ENCODE results near the gene FPGS. TPM values are rescaled to one million over a fixed set of nuclear protein-coding genes. Genes with fewer than 3 reads are reported as not detected.

Gene FPGS
- total and polyA plus RNA-seq, 2 of the 4 experiments (the other 2 are of a cell fraction) = 43.9 to 75.7 TPM

DNA sequence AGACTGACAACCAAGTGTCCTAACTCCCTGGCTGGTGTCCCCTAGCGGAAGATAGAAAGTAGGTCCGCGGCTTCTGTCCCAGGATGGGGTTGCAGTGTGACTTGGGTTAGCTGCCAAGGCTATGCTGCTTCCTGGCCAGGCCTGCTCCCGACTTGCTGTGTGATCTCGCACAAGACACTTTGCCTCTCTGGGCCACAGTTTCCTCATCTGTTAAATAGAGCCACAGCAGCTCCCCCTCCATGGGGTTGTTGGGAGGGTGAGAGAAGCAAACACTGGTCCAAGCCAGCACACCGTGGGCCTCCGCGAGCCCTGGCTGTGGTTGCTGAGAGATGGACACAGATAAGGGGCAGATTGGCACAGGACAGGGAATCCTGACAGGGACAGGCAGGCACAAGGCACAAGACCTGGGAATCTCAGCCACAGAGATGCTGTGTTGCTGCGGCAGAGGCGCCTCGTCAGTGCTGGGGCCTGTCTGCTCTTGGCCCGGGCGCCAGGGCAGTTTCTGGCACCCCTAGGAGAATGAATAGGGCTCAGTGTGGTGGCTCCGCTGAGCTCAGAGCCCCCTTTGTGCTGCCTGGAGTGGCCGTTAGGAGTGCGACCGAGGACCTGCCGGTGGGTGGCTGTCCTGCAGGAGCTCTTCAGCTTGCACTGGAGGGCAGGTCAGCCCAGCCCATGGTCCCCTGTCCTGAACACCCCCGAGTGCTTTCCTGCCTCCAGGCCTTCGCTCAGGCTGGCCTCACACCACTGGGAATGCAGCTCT lies 22.4 kb upstream of the FPGS start:
- no TSS peak for BruUV-seq (replicated peaks)
- no peak overlapping the region for H4K5ac ChIP-seq (ENCODE audit: low read depth, low read length)
- H4K91ac ChIP-seq (ENCODE audit: insufficient read depth, low read depth, low read length) = no peak overlapping the region
- H3K9me1 ChIP-seq (ENCODE audit: insufficient read depth, low read length) = no peaks in the 10 kb centered on the region
- ATAC-seq (ENCODE audit: low read depth) = no peak
- H3K9ac ChIP-seq (ENCODE audit: low read depth, low read length) = no peak overlapping the region
- no peak overlapping the region for H3K23ac ChIP-seq (ENCODE audit: low read depth, low read length)
- no peak overlapping the region for H3K4me2 ChIP-seq (ENCODE audit: low read depth, low read length)
- no peak overlapping the region for H2BK5ac ChIP-seq (ENCODE audit: low read depth, low read length, poor library complexity, severe bottlenecking)
- H3K36me3 ChIP-seq (ENCODE audit: control insufficient read depth, insufficient read depth, low read length) = no peaks in the 10 kb centered on the region
- H2BK120ac ChIP-seq (ENCODE audit: low read depth, low read length) = no peak overlapping the region
- ChIA-PET CTCF (no interaction called here), POLR2A (ENCODE audit: unreplicated experiment) (no interaction called here)
- no peak overlapping the region for H3K4me3 ChIP-seq (ENCODE audit: insufficient read depth, low read depth, low read length)
- H2BK15ac ChIP-seq (ENCODE audit: low read depth, low read length) = no peak overlapping the region
- no peaks in the 10 kb centered on the region for H4K20me1 ChIP-seq (ENCODE audit: insufficient read depth, low read length)
- no peak overlapping the region for H2AK5ac ChIP-seq (ENCODE audit: low read depth, low read length)
- TF ChIP-seq RCOR1 (IDR thresholded peaks at IDR 0.05; ENCODE audit: insufficient replicate concordance, low read length) = no peak
- TF ChIP-seq USF2 (IDR thresholded peaks at IDR 0.05; ENCODE audit: low read depth, low read length) = no peak
- TF ChIP-seq RAD21 (IDR thresholded peaks at IDR 0.05; ENCODE audit: low read length) = no peak
- TF ChIP-seq SMC3 (IDR thresholded peaks at IDR 0.05; ENCODE audit: low read depth, low read length) = no peak
- no peak for TF ChIP-seq BHLHE40 (IDR thresholded peaks at IDR 0.05; ENCODE audit: low read depth, low read length)
- TF ChIP-seq MXI1 (IDR thresholded peaks at IDR 0.05; ENCODE audit: borderline replicate concordance, low read depth, low read length) = no peak
- TF ChIP-seq MAFK (IDR thresholded peaks at IDR 0.05; ENCODE audit: low read depth, low read length) = no peak
- no peak for TF ChIP-seq MAZ (IDR thresholded peaks at IDR 0.05; ENCODE audit: borderline replicate concordance, low read depth, low read length)
- H3K4me1 ChIP-seq (ENCODE audit: control insufficient read depth, insufficient read depth, low read length) = no peaks in the 10 kb centered on the region
- dilution Hi-C loops (cut with HindIII; ENCODE audit: low sequenced_read_pairs, unreplicated experiment) = no loop called here
- H3K14ac ChIP-seq (replicated peaks; ENCODE audit: low read depth, low read length) = no peak overlapping the region
- H3K79me1 ChIP-seq (ENCODE audit: low read depth in 1 of 2, low read length in 2 of 2) = no peaks in the 10 kb centered on the region
- no peak overlapping the region for H2BK20ac ChIP-seq (ENCODE audit: low read depth, low read length)
- no peak overlapping the region for H3K4ac ChIP-seq (ENCODE audit: low read depth, low read length)
- 51% methylated on average over 7 of the region's 20 CpGs; no CpG with 5 or more reads in 1 of the 2 experiments for WGBS, 2 experiments (ENCODE audit: extremely low coverage in 2 of 2, insufficient read length in 1 of 2)
- H3K56ac ChIP-seq (ENCODE audit: extremely low read depth, insufficient read depth, low read length) = no peak overlapping the region
- in situ Hi-C loops (cut with MboI; ENCODE audit: low sequenced_read_pairs) = loop anchor here (5.0 kb wide), 1 partner anchor 43 kb away; the partner anchor contains the start of gene TOR2A
- no peaks in the 10 kb centered on the region for H3K9me3 ChIP-seq (ENCODE audit: control insufficient read depth, insufficient read depth, low read length)
- intact Hi-C loops (cut with micrococcal nuclease) = no loop called here
- H3K27ac ChIP-seq (ENCODE audit: insufficient read depth, low read length) = no peak overlapping the region
- no peak overlapping the region for H2AK9ac ChIP-seq (replicated peaks; ENCODE audit: low read depth, low read length, poor library complexity)
- no peak overlapping the region for H3K18ac ChIP-seq (ENCODE audit: low read depth, low read length)
- peaks cover 8% of the 10 kb centered on the region; the same call in 1 of the 2 replicates for H3K27me3 ChIP-seq (ENCODE audit: control insufficient read depth, insufficient read depth, low read length)
- no peak overlapping the region for H4K8ac ChIP-seq (ENCODE audit: low read depth in 2 of 2, low read length in 2 of 2)
- H2AFZ ChIP-seq (replicated peaks; ENCODE audit: low read length, poor library complexity) = no peak overlapping the region
- no peak for DNase-seq
